WTC11 (cell line): ENCODE results near the gene APBB3. TPM values are rescaled to one million over a fixed set of nuclear protein-coding genes. Genes with fewer than 3 reads are reported as not detected.

Source experiments
- ATAC-seq: fragments of 200-7000 bp; cut with Tn5 transposase; 2 replicates; pipeline ENCODE4 v1.10.0; 2021; ENCODE audit warnings: mild to moderate bottlenecking, moderate library complexity
- CTCF ChIA-PET: fragments of 300-600 bp; sonication (Branson Sonifier 250); formaldehyde crosslinking; loops from one replicate; lab custom pipeline; 2021; ENCODE audit warnings: antibody characterized with exemption; lab: Charles Lee
- POLR2A ChIA-PET: fragments of 350-600 bp; sonication (Branson Sonifier 250); formaldehyde crosslinking; loops from one replicate; lab custom pipeline; 2021; ENCODE audit warnings: antibody characterized with exemption; lab: Charles Lee
- DNase-seq: peaks from one replicate; pipeline ENCODE4 v3.0.0; 2021; ENCODE audit warnings: low spot score
- H3K27ac Mint-ChIP-seq: 2 replicates; pipeline ENCODE4 v1.8.0; 2021; ENCODE audit warnings: mixed read lengths
- H3K27me3 Mint-ChIP-seq: 2 replicates; pipeline ENCODE4 v1.8.0; 2021; ENCODE audit warnings: low read depth, mild to moderate bottlenecking, moderate library complexity, mixed read lengths
- H3K36me3 Mint-ChIP-seq: 2 replicates; pipeline ENCODE4 v1.8.0; 2021; ENCODE audit warnings: mixed read lengths
- H3K4me1 Mint-ChIP-seq: 2 replicates; pipeline ENCODE4 v1.8.0; 2022; ENCODE audit warnings: mixed read lengths
- H3K4me3 Mint-ChIP-seq: 2 replicates; pipeline ENCODE4 v1.8.0; 2021; ENCODE audit warnings: mild to moderate bottlenecking, moderate library complexity, mixed read lengths
- H3K9me3 Mint-ChIP-seq: 2 replicates; pipeline ENCODE4 v1.8.0; 2021; ENCODE audit warnings: mixed read lengths
- ELF4 ChIP-seq: sonication (generic); formaldehyde crosslinking; IDR thresholded peaks from 2 replicates; pipeline ENCODE4 v1.8.1; 2022; ENCODE audit warnings: low read depth, mild to moderate bottlenecking, moderate library complexity, missing genetic modification reagents
- ESRRA ChIP-seq: sonication (generic); formaldehyde crosslinking; IDR thresholded peaks from 2 replicates; pipeline ENCODE4 v1.8.1; 2022; ENCODE audit warnings: mild to moderate bottlenecking, missing genetic modification reagents, borderline replicate concordance
- FOXP1 ChIP-seq: sonication (generic); formaldehyde crosslinking; IDR thresholded peaks from 2 replicates; pipeline ENCODE4 v1.8.0; 2022; ENCODE audit warnings: missing genetic modification reagents, mild to moderate bottlenecking, moderate library complexity, borderline replicate concordance
- GABPB1 ChIP-seq: sonication (generic); formaldehyde crosslinking; IDR thresholded peaks from 2 replicates; pipeline ENCODE4 v1.8.1; 2023; ENCODE audit warnings: mild to moderate bottlenecking, missing genetic modification reagents
- IRF2 ChIP-seq: sonication (generic); formaldehyde crosslinking; IDR thresholded peaks from 2 replicates; pipeline ENCODE4 v1.8.0; 2022; ENCODE audit warnings: low read depth, missing genetic modification reagents, borderline replicate concordance
- NR3C1 ChIP-seq: sonication (generic); formaldehyde crosslinking; conservative IDR thresholded peaks from 2 replicates; pipeline ENCODE4 v1.8.1; 2023; ENCODE audit warnings: low read depth, mild to moderate bottlenecking, missing genetic modification reagents
- RORB ChIP-seq: fragments of 250-450 bp; sonication (Bioruptor Pico); IDR thresholded peaks from 2 replicates; pipeline ENCODE4 v1.9.0; 2021; ENCODE audit warnings: mild to moderate bottlenecking
- ZNF263 ChIP-seq: sonication (generic); formaldehyde crosslinking; IDR thresholded peaks from 2 replicates; pipeline ENCODE4 v1.8.1; 2022; ENCODE audit warnings: low read depth, mild to moderate bottlenecking, moderate library complexity, missing genetic modification reagents
- ZNF317 ChIP-seq: sonication (generic); formaldehyde crosslinking; IDR thresholded peaks from 2 replicates; pipeline ENCODE4 v1.8.1; 2023; ENCODE audit warnings: low read depth, mild to moderate bottlenecking, moderate library complexity, missing genetic modification reagents, borderline replicate concordance
- ZNF416 ChIP-seq: fragments of 250-450 bp; sonication (Bioruptor Pico); IDR thresholded peaks from 2 replicates; pipeline ENCODE4 v1.9.0; 2021; ENCODE audit warnings: mild to moderate bottlenecking, inconsistent platforms
- total RNA-seq: library from RNA; stranded (reverse); gene quantifications from 3 replicates; pipeline ENCODE4 v1.2.3, GENCODE V29; 2021
- TF ChIP-seq, protein P1 (sequence below): sonication (generic); formaldehyde crosslinking; IDR thresholded peaks from 2 replicates; pipeline ENCODE4 v1.8.0; 2022; ENCODE audit warnings: missing genetic modification reagents
- TF ChIP-seq, protein P2 (sequence below): sonication (generic); formaldehyde crosslinking; IDR thresholded peaks from 2 replicates; pipeline ENCODE4 v1.8.1; 2022; ENCODE audit warnings: mild to moderate bottlenecking, moderate library complexity, missing genetic modification reagents
- TF ChIP-seq, protein P3 (sequence below): fragments of 250-450 bp; sonication (Bioruptor Pico); IDR thresholded peaks from 2 replicates; pipeline ENCODE4 v1.9.0; 2021; ENCODE audit warnings: moderate library complexity, mild to moderate bottlenecking, inconsistent platforms, borderline replicate concordance
- TF ChIP-seq, protein P4 (sequence below): sonication (generic); formaldehyde crosslinking; IDR thresholded peaks from 2 replicates; pipeline ENCODE4 v1.8.1; 2023; ENCODE audit warnings: mild to moderate bottlenecking, moderate library complexity, missing genetic modification reagents
- TF ChIP-seq, protein P5 (sequence below): sonication (generic); formaldehyde crosslinking; IDR thresholded peaks from 2 replicates; pipeline ENCODE4 v1.8.1; 2022; ENCODE audit warnings: low read depth, missing genetic modification reagents, borderline replicate concordance
- TF ChIP-seq, protein P6 (sequence below): sonication (generic); formaldehyde crosslinking; IDR thresholded peaks from 2 replicates; pipeline ENCODE4 v1.8.0; 2022; ENCODE audit warnings: mild to moderate bottlenecking, missing genetic modification reagents
- TF ChIP-seq, protein P7 (sequence below): sonication (generic); formaldehyde crosslinking; IDR thresholded peaks from 2 replicates; pipeline ENCODE4 v1.8.0; 2023; ENCODE audit warnings: mild to moderate bottlenecking, missing genetic modification reagents
- TF ChIP-seq, protein P8 (sequence below): fragments of 250-450 bp; sonication (Bioruptor Pico); conservative IDR thresholded peaks from 2 replicates; pipeline ENCODE4 v1.9.0; 2021; ENCODE audit warnings: mild to moderate bottlenecking

Gene APBB3
- total RNA-seq, 1 experiment from 2014 or later: 25.9 TPM

DNA sequence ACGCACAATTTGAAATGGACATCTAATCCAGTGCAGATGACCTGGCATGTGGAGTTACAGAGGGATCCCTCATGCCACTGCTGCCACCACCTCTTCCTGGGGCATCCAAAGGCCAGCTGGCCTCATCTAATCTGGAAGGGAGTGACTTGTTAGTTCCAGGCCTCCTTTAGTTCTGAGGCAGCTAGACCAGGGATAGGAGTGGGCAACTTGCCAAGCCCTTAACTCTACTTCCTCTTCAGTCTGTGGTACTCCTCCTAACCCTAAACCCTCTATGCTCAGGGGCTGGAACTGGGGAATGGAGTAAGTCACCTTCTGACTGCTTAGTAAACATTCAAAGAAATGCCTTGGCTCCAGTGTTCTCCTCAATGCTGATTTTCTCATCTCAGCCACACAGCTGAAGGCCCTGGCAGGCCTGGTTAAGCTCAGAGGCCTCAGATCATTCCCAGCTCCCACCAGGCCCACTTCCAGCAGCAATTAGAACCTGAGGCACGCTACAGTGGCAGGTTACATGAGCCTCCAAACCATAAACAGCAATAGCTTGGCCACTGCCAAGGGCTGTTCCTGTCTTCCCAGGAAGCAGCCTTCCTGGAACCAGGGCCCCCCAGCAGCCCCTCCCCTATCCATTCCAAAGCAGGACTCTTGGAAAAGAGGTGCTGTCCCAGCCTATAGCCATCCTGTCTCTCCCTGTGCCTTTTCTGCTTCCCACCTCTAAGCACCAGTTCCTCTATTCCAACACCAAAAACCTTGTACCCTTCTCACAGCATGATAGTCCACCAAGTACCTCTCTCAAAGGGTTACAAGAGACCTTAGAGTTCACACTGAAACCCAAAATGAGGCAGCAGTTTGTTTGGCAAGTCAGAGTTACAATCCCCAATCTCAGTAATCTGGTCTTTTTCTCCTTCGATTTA, 14.9 kb downstream of the APBB3 start (continued):
- TF ChIP-seq, protein P1, sequence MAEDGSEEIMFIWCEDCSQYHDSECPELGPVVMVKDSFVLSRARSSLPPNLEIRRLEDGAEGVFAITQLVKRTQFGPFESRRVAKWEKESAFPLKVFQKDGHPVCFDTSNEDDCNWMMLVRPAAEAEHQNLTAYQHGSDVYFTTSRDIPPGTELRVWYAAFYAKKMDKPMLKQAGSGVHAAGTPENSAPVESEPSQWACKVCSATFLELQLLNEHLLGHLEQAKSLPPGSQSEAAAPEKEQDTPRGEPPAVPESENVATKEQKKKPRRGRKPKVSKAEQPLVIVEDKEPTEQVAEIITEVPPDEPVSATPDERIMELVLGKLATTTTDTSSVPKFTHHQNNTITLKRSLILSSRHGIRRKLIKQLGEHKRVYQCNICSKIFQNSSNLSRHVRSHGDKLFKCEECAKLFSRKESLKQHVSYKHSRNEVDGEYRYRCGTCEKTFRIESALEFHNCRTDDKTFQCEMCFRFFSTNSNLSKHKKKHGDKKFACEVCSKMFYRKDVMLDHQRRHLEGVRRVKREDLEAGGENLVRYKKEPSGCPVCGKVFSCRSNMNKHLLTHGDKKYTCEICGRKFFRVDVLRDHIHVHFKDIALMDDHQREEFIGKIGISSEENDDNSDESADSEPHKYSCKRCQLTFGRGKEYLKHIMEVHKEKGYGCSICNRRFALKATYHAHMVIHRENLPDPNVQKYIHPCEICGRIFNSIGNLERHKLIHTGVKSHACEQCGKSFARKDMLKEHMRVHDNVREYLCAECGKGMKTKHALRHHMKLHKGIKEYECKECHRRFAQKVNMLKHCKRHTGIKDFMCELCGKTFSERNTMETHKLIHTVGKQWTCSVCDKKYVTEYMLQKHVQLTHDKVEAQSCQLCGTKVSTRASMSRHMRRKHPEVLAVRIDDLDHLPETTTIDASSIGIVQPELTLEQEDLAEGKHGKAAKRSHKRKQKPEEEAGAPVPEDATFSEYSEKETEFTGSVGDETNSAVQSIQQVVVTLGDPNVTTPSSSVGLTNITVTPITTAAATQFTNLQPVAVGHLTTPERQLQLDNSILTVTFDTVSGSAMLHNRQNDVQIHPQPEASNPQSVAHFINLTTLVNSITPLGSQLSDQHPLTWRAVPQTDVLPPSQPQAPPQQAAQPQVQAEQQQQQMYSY: no peak
- TF ChIP-seq, protein P2, sequence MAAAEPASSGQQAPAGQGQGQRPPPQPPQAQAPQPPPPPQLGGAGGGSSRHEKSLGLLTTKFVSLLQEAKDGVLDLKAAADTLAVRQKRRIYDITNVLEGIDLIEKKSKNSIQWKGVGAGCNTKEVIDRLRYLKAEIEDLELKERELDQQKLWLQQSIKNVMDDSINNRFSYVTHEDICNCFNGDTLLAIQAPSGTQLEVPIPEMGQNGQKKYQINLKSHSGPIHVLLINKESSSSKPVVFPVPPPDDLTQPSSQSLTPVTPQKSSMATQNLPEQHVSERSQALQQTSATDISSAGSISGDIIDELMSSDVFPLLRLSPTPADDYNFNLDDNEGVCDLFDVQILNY: no peak
- TF ChIP-seq, protein P3, sequence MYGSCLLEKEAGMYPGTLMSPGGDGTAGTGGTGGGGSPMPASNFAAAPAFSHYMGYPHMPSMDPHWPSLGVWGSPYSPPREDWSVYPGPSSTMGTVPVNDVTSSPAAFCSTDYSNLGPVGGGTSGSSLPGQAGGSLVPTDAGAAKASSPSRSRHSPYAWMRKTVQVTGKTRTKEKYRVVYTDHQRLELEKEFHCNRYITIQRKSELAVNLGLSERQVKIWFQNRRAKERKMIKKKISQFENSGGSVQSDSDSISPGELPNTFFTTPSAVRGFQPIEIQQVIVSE (CRISPR knock-in tag): no peak
- no peak for TF ChIP-seq FOXP1
- no peak for TF ChIP-seq RORB (CRISPR knock-in tag)
- no peak for TF ChIP-seq ZNF263 (CRISPR knock-in tag)

DNA sequence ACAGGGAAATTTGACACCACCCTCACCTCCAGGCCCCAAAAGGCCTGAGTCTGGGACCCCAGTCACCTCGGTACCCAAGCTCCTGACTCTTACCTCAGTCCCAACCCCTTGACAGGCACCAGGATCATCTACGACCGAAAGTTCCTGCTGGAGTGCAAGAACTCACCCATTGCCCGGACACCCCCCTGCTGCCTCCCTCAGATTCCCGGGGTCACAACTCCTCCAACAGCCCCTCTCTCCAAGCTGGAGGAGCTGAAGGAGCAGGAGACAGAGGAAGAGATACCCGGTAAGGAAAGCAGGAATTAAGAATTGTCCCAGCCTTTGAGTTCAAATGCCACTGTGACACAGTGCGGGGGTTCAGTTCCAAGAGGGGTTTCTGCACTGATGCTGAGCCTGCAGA, 15.6 kb downstream of the APBB3 start:
- no peaks in the 10 kb centered on the region for H3K27me3 Mint-ChIP-seq
- DNase-seq (no peak), ATAC-seq (no peak)
- H3K27ac Mint-ChIP-seq: peak overlapping the region; percentile 97
- H3K36me3 Mint-ChIP-seq: peaks cover 43% of the 10 kb centered on the region
- POLR2A ChIA-PET: interaction anchor here (1.1 to 3.8 kb wide), 6 partner anchors 10 to 151 kb away, joined by 3 to 47 read pairs (median 24); partner anchors contain the start of genes ANKHD1, APBB3, HARS1 and HARS2
- H3K4me3 Mint-ChIP-seq: peak overlapping the region; percentile 77
- H3K9me3 Mint-ChIP-seq: no peaks in the 10 kb centered on the region
- peaks cover 25% of the 10 kb centered on the region for H3K4me1 Mint-ChIP-seq
- CTCF ChIA-PET: interaction anchor here (0.6 to 3.3 kb wide), 13 partner anchors 15 to 304 kb away, joined by 3 to 28 read pairs (median 10); partner anchors contain the start of genes APBB3, HARS1, HARS2 and HBEGF
- TF ChIP-seq ELF4 (no peak), ESRRA (no peak), ZNF317 (CRISPR knock-in tag) (no peak), IRF2 (CRISPR knock-in tag) (no peak), GABPB1 (no peak), ZNF416 (CRISPR knock-in tag) (no peak), RORB (CRISPR knock-in tag) (no peak), NR3C1 (CRISPR knock-in tag) (no peak)
- TF ChIP-seq, protein P4, sequence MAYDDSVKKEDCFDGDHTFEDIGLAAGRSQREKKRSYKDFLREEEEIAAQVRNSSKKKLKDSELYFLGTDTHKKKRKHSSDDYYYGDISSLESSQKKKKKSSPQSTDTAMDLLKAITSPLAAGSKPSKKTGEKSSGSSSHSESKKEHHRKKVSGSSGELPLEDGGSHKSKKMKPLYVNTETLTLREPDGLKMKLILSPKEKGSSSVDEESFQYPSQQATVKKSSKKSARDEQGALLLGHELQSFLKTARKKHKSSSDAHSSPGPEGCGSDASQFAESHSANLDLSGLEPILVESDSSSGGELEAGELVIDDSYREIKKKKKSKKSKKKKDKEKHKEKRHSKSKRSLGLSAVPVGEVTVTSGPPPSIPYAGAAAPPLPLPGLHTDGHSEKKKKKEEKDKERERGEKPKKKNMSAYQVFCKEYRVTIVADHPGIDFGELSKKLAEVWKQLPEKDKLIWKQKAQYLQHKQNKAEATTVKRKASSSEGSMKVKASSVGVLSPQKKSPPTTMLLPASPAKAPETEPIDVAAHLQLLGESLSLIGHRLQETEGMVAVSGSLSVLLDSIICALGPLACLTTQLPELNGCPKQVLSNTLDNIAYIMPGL (CRISPR knock-in tag): no peak
- TF ChIP-seq, protein P5, sequence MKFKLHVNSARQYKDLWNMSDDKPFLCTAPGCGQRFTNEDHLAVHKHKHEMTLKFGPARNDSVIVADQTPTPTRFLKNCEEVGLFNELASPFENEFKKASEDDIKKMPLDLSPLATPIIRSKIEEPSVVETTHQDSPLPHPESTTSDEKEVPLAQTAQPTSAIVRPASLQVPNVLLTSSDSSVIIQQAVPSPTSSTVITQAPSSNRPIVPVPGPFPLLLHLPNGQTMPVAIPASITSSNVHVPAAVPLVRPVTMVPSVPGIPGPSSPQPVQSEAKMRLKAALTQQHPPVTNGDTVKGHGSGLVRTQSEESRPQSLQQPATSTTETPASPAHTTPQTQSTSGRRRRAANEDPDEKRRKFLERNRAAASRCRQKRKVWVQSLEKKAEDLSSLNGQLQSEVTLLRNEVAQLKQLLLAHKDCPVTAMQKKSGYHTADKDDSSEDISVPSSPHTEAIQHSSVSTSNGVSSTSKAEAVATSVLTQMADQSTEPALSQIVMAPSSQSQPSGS: no peak
- TF ChIP-seq, protein P6, sequence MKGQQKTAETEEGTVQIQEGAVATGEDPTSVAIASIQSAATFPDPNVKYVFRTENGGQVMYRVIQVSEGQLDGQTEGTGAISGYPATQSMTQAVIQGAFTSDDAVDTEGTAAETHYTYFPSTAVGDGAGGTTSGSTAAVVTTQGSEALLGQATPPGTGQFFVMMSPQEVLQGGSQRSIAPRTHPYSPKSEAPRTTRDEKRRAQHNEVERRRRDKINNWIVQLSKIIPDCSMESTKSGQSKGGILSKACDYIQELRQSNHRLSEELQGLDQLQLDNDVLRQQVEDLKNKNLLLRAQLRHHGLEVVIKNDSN (CRISPR knock-in tag): no peak
- TF ChIP-seq, protein P7, sequence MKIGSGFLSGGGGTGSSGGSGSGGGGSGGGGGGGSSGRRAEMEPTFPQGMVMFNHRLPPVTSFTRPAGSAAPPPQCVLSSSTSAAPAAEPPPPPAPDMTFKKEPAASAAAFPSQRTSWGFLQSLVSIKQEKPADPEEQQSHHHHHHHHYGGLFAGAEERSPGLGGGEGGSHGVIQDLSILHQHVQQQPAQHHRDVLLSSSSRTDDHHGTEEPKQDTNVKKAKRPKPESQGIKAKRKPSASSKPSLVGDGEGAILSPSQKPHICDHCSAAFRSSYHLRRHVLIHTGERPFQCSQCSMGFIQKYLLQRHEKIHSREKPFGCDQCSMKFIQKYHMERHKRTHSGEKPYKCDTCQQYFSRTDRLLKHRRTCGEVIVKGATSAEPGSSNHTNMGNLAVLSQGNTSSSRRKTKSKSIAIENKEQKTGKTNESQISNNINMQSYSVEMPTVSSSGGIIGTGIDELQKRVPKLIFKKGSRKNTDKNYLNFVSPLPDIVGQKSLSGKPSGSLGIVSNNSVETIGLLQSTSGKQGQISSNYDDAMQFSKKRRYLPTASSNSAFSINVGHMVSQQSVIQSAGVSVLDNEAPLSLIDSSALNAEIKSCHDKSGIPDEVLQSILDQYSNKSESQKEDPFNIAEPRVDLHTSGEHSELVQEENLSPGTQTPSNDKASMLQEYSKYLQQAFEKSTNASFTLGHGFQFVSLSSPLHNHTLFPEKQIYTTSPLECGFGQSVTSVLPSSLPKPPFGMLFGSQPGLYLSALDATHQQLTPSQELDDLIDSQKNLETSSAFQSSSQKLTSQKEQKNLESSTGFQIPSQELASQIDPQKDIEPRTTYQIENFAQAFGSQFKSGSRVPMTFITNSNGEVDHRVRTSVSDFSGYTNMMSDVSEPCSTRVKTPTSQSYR (CRISPR knock-in tag): no peak
- TF ChIP-seq, protein P8, sequence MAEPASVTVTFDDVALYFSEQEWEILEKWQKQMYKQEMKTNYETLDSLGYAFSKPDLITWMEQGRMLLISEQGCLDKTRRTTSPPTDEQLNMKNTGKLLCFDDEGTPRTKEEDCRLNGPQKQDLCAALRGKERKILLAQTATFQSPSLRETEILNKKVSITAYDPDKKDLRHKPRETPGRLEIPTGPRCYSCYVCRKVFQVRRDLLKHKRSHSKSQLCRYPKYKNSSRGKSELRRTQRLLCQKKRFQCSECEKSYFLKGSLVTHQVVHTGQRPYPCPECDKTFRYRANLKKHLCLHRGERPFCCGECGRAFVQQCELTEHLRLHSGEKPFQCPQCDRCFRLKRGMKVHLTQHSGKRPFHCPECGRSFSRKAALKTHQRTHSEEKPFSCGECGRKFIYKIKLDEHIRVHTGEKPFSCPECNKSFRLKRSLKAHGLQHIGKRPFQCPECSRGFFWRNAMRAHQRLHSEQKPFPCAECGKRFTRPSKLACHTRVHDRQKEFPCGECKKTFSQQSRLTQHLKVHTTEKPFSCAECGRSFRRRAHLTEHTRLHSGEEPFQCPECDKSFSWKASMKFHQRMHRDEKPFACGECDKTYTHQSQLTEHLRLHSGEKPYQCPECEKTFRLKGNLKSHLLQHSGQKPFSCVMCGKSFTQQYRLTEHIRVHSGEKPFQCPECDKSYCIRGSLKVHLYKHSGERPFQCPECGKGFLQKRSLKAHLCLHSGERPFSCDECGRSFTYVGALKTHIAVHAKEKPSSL (CRISPR knock-in tag): no peak
- TF ChIP-seq, protein P2: no peak
